GM12801 (cell line): Measurements from ENCODE around the gene SMOC1.

Experiments
- CTCF ChIP-seq: IDR thresholded peaks from one replicate; pipeline ENCODE4 v1.5.1; 2011; ENCODE audit warnings: control low read depth; ENCODE audit not compliant: insufficient read length; ENCODE audit errors: extremely low read depth

Gene SMOC1

GRCh38 chr14:69845787-69846186 lies 33.4 kb upstream of the SMOC1 start:
- no peak for TF ChIP-seq CTCF

- no peak for TF ChIP-seq CTCF
Measured at GRCh38 chr14:69848156-69848555, 31.1 kb upstream of the SMOC1 start.

GRCh38 chr14:69848903-69849391 lies 30.3 kb upstream of the SMOC1 start:
- TF ChIP-seq CTCF = no peak

DNA sequence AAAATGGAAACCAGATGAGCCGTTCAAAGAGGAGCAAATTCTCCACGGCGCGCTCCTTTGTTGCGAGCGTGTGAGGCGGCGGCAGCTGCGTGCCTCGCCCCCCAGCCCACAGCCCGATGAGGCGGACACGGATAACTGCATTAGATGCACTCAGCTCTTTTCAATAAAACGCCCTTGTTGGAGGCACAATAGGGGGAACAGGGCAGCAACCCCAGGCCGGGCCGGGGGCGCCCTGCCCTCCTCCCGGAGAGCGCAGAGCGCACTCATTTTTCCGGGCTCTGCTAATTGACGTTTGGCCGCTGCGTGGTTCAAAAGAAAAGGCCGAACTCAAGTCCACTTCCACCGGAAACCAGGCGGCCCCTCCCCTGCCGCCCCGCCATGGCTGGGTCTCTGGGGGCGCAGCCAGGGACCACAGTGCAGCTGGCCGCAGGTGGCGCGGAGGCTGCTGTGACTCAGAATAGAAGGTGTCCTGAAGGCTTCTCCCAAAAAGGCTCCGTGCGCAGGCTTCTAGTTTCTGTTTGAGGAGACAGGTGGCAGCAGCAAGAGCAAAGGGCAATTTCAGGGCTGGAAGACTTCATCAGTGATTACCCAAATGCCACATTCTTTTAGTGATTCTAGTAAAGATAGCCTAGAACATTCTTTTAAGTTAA lies 29.0 kb upstream of the SMOC1 start:
- TF ChIP-seq CTCF = no peak

- no peak for TF ChIP-seq CTCF
Measured at GRCh38 chr14:69850736-69851112, 28.5 kb upstream of the SMOC1 start.

GRCh38 chr14:69852531-69853321 lies 26.5 kb upstream of the SMOC1 start:
- TF ChIP-seq CTCF = no peak

GRCh38 chr14:69853774-69854173 lies 25.4 kb upstream of the SMOC1 start:
- TF ChIP-seq CTCF = no peak
